Measurements from ENCODE around the gene CCNDBP1.
"Not testable (repeated sequence)": the region's sequence is repeated elsewhere in the genome, so short reads cannot be mapped to it uniquely, and the experiment has no call there.

Gene CCNDBP1

GRCh38 chr15:43220991-43221403 lies 35.8 kb downstream of the CCNDBP1 start, which contains the start of gene EPB42:
TSS of gene EPB42 (minus strand) at chr15:43221018. CDS start at chr15:43220825, 193 bp downstream.
- TF ChIP-seq CTCF (conservative IDR thresholded peaks at IDR 0.05) (no peak), ZFX (IDR thresholded peaks at IDR 0.05) (no peak)
- no peak within 1 kb of the TSS for H3K27ac ChIP-seq

GRCh38 chr15:43221422-43221821 lies 36.2 kb downstream of the CCNDBP1 start:
- TF ChIP-seq ZFX (IDR thresholded peaks at IDR 0.05), result no peak
- no peak for TF ChIP-seq CTCF (conservative IDR thresholded peaks at IDR 0.05)

GRCh38 chr15:43225201-43225949 lies 40.2 kb downstream of the CCNDBP1 start:
- H3K27ac ChIP-seq, result no peak overlapping the region
- peak; percentile 89 for TF ChIP-seq CTCF (conservative IDR thresholded peaks at IDR 0.05)
- TF ChIP-seq ZFX (IDR thresholded peaks at IDR 0.05), result no peak

More at GRCh38 chr15:43221422-43221821, 36.2 kb downstream of the CCNDBP1 start:
- no peak overlapping the region for H3K27ac ChIP-seq

- H3K27ac ChIP-seq, result not testable (repeated sequence)
Observed at GRCh38 chr15:43225950-43226255, 40.7 kb downstream of the CCNDBP1 start.

- no peak overlapping the region for H3K27ac ChIP-seq
- TF ChIP-seq CTCF (conservative IDR thresholded peaks at IDR 0.05), result no peak
- no peak for TF ChIP-seq ZFX (IDR thresholded peaks at IDR 0.05)
Observed at GRCh38 chr15:43226436-43227305, 41.5 kb downstream of the CCNDBP1 start.

- TF ChIP-seq ZFX (IDR thresholded peaks at IDR 0.05) (no peak), CTCF (conservative IDR thresholded peaks at IDR 0.05) (no peak)
- H3K27ac ChIP-seq, result no peak overlapping the region
Observed at GRCh38 chr15:43229977-43230376, 44.8 kb downstream of the CCNDBP1 start.

- TF ChIP-seq CTCF (conservative IDR thresholded peaks at IDR 0.05) (no peak), ZFX (IDR thresholded peaks at IDR 0.05) (no peak)
- no peak overlapping the region for H3K27ac ChIP-seq
Observed at GRCh38 chr15:43230640-43231115, 45.5 kb downstream of the CCNDBP1 start.
